NCI-H460 (cell line): ENCODE data around the gene EML1. TPM values are rescaled to one million over a fixed set of nuclear protein-coding genes. Genes with fewer than 3 reads are reported as not detected.
"Not testable (repeated sequence)": the region's sequence is repeated elsewhere in the genome, so short reads cannot be mapped to it uniquely, and the experiment has no call there.

Experiments
- DNase-seq: peaks from one replicate; pipeline ENCODE4 v3.0.0-alpha.2; 2016; ENCODE audit warnings: low read depth; ENCODE audit errors: extremely low read depth
- total RNA-seq: library from RNA; depleted of rRNA; stranded (reverse); fragments of >200 nt; shearing (Covaris generic); gene quantifications from 2 replicates; pipeline ENCODE4 v1.2.3, GENCODE V29; 2014

Gene EML1
- total RNA-seq, 1 experiment from 2014 or later = 9.7 TPM

DNA sequence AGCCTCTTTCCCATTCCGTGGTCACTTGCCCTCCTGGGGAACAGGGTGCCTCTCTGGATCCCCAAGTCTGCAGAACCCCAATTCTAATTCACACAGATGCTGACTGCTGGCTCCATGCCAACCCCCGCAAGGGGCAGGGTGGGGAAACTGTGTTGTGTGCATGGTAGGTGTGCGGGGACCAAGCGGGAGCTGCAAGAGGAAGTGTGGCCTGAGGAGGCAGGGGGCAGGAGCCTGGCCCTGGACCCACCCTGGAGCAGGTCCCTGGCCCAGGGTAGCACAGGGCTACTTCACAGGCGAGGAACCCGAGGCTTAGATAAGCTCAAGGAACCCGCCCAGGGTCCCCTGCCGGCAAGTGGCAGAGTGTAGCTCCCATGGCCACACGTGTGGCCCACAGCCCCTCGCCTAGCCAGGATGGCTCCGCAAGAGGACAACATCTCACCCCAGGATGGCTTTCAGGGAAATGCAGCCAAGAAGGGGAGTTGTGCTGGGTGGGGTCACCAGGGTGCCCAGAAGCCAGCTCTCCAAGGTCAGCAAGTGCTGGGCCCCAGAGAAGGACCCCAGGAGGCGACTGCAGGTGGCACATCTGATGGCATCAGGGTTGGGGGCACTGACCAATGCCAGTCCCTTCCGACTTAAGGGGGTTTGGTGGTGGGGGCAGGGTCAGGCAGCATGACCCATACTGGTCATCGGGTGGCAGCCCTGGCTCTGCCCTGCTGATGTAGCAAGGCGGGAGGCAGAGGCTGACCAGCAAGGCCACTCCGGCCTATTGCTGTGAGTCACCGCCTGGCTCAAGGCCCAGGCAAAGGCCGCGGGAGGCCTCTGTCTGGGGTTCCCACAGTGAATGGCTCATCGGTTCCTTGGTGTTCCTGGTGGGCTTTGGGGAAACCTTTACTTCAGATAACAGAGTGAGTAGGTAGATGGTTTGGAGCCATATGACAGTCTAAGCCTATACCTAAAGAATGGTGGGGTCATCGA, 37.3 kb upstream of the EML1 start:
- peak; percentile 41 for DNase-seq

DNA sequence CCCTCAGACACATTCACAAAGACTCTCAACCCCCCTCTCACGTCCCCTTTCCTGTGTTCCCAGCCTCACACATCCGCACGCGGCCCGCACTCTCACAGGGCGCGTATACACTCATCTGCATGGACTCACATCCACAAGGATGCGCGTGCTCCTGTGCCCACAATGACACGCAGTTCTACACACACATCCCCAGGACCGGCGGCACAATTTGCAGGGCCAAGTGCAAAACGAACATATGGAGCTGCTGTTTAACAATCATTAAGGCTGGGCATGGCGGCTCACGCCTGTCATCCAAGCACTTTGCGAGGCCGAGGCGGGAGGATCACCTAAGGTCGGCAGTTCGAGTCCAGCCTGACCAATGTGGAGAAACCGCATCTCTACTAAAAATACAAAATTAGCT, 36.4 kb upstream of the EML1 start:
- DNase-seq = no peak

DNA sequence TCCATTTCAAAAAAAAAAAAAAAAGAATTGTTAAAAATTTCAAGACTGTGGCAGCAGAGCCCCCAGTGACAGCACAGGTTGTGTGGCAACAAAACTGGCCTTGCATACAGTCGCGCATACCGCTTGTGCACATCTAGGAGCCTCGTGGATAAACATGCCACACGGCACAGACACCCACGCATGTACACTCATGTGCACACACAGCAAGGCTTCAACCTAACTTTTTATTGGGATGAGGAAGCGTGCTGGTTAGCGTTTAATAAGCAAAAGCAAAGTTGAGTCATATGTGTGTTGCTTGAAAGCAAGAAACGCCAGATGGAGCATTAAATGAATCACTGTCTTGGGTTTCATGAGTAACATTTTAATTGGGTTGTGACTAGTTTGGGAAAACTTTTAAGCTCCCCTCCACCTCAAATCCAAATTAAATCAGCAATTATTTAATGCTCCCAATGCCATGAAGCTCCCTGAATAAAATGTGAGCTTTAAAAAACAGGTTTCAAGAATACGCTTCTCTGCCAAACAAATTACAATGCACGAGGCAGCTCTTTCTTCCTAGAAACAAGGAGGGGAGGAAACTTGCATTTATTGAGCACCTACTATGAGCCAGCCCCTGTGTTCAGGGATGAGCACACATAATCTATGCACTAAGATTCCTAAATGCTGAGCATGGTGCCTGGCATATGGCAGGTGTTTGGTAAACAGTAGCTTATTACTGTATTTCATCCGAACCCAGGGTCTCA, 35.7 kb upstream of the EML1 start:
- no peak for DNase-seq

DNA sequence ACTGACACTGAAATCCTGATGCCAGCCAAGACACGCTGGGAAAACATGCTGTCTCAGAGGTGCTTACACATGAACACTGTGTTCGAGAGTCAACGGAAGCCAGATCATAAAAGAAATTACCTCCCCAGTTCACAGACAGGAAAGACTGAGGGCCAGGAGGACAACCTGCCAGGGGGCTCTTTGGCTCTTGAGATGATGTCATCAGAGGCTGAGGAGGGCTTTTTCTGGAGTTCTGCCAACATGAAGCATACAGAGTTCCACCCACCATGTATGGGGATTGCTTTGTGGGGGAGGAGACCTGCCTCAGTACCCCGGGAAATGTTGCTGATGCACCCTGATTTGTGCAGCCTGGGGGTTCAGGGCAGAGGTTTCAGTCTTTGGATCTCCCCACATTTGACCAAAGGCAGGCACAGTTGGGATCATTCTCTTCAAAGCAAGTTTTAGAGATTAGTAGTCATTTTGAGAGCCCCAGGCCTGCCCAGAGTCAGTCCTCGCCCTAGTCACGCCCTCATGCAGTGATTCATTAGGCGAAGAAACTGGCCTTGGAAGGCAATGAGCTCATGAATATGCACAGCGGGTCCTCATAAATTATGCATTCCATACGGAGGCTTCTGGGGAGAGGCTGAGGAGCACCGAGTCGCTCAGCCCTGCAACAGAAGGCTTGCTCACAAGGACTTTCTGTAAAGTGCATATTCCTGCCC, 34.9 kb upstream of the EML1 start:
- DNase-seq = no peak

DNA sequence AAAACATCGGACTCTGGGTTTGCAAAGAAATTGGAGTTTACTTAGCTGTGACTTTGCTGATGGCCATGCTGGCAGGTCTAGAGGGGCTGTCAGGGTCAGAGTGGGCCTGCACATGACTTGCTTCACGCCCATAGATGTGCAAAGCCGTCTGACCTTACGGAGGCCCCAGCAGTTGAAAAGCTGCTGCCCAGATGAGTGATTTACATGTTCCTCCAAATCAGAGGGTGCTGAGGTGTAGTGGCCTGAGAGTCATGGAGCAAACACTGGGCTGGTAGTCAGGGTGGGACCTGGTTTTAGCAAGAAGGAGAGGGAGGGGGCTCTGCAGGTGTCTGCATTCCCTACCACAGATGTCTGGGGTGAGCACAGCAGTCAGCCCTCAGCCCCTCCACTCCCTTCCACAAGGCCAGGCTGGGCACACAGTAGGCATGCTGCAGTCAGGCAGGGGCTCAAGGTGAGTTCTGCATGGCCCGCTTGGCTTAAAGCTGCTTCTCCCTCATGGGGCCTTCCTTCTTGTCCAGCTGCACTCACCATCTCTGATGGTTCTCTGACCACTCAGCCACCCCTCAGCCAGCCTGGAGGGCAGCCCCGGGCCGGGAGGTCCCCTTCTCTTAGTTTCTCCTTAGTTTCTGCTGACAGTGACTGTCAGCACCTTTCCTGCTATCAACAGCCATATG, 34.2 kb upstream of the EML1 start:
- DNase-seq = no peak

DNA sequence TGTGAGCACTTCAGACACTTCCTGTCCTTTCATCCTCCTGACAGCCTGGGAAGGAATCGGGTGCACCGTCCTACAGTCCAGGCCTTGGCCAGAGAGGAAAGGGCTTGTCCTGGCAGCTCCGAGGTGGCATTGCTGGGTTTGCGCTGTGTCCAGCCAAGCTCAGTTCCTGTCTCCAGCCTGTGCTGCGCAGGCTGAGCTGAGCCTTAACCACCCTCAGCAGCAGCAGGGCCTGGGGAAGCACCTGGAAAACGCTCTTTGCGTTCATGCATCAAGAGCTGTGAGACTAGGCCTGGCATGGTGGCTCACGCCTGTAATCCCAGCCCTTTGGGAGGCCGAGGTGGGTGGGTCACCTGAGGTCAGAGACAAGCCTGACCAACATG, 33.7 kb upstream of the EML1 start:
- DNase-seq = no peak

DNA sequence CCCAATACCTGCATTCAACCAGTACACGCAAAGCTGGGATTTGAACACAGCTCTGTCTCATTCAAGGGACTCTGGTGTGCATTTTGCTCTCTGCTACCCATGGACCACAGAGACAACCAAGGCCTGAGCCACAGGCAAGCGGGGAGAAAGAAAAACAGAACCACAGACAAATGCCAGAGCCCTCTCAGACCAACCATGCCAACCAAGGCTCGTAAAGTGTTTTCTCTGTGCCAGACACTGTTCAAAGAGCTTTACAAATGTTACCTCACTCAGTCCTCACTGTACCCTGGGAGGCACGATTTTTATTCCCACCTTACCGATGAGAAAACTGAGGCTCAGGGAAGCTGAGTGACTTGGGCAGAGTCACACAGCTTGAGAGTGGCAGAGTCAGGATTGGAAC, 32.4 kb upstream of the EML1 start:
- DNase-seq = no peak

DNA sequence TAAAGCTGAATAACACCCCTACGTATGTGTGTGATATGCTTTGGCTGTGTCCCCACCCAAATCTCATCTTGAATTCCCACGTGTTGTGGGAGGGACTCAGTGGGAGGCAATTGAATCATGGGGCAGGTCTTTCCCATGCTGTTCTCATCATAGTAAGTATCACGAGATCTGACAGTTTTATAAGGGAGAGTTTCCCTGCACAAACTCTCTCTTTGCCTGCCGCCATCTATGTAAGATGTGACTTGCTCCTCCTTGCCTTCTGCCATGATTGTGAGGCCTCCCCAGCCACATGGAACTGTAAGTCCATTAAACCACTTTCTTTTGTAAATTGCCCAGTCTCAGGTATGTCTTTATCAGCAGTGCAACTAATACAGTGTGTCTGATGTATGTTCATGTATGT, 30.3 kb upstream of the EML1 start:
- DNase-seq = not testable (repeated sequence)

DNA sequence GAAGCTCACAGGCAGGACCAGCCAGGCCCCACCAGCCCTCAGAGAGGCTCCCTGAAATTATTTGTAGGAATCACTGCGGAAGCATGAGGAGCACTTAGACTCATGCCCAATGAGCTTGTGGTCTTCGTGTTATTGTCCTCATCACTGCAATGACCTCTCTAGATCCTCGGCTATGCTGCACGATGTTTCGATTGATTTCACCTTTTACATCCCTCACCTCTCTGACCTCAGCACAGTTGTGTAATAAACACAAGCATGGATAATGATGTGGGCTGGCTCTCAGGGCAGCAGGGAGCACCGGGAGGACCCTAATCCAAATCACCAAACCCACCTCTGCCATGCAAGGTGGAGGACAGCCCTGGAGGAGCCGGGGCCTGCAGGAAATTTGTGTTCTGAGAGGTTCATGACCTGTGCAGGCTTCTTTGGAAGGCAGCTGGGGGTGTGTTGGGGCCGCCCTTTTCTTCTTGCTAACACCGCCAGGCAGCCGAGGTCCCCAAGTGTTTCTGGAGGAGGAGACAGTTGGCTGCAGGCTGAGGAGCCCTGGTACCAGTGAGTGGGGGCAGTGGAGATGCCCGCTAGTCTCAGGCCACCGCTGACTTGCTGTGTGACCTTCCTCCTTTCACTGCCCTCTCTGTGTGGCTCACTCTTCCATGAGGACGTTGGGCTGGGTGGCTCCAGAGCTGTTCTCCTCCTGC, 29.5 kb upstream of the EML1 start:
- no peak for DNase-seq

DNA sequence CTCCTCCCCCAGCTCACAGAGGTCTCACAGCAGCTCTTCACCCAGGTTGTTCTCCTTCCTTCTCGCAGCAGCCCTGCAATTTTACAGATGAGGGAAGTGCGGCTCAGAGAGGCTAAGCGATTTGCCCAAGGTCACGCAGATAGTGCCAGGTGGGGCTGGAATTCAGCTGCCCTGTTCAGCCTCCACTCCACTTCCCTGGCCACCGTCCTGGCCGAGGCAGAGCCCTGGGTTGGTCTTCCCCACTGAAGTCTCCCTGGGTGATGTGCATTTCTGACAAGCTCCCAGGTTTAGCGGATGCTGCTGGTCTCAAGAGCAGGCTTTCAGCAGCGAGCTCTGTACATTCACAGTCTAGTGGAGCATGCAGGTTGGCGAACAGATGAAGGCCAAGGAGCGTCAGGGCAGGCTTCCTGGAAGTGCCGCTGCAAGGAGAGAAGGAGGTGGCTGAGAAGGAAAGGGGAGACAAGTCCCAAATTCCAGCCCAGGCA, 28.9 kb upstream of the EML1 start:
- DNase-seq = no peak

DNA sequence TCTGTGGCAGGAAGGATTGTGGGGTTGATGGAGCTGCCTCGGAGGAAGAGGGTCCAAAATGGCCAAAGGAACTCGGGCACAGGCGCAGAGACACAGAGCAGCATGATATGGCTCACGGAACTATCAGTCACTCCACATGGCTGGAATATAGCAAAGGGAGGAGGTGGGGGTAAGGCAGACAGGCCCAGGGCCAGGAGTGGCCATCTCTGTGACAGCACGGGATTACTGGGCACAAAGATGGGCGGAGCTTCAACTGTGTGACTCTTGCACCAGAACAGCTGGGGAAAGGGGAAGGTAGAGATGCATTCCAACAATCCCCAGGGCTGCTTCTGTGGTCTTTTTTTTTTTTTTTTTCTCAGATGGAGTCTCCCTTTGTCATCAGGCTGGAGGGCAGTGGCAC, 24.8 kb upstream of the EML1 start:
- no peak for DNase-seq

DNA sequence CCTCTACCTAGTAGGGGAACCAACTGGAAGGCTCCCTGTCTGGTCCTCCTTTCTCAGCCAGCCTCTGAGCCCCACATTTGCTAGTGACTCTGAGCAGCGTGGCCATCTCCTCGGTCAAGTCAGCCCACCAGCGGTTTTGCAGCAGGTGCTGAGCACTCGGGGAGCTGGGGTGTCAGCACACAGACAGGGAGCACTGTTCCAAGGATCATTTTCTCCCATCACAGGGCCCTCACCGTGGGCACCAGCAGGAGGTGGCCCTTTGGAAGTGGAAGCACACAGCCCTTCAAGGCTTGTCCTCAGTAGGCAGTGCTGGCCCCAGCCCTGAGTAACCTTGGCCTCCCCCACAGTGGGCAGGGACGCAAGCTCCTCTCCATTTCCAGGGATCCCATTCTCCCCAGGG, 24.1 kb upstream of the EML1 start:
- no peak for DNase-seq

DNA sequence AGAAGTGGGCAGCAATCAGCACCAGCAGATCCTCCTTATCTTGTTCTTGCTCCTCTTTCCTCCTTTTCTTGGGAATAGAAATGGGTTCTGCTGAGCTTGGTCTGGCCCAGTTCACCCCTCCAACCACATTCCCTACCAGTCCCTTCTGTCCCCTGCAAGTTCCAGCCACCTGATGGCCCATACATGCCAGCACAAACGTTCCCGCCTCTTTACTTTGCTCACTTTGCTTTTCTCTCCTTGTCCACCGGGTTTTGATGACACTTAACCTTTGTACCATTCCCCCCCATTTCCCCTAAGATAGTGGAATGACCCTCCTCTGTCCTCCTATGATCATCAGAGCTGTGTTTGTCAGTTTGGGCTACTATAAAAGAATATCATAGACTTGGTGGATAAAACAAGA, 23.4 kb upstream of the EML1 start:
- no peak for DNase-seq

DNA sequence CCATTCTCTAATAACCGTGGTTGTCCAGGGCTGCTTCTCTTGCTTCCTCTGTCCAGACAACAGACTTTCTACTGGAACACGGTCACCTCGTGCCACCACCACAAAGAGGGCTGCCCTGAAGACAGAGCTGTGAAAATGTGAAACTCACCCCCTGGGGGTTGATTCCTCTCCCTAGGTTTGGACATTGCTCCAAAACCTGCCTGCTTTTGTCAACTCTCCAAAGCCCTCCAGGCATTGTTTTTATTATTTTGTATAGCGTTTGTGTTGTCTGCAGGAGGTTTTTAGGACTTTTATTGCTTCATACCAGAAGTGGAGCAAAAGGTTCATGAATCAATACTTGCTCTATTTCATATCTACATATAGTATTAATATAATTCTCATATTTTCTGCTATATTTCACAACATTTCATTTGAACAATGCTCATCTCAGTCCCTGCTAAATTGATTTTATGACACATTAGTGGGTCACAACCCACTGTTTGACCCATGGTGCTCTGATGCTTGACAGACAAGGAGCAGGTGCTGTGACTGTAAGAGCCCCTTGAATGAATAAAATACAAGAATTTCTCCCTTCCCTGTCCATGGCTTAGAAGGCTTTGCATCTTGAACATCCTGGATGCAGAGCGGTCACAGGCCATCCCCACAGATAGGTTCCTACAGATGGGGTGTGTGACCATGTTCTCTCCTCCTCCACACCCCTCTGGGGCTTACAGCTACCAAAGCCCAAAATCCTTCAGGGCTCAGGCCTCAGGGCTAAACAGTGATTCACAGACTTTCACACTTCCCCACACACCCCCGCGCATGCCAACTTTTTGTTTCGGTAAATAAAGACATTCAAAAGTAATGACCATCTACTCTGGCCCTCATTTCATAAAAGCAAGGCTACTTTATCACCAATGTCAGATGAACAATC, 20.6 kb upstream of the EML1 start:
- DNase-seq = no peak

DNA sequence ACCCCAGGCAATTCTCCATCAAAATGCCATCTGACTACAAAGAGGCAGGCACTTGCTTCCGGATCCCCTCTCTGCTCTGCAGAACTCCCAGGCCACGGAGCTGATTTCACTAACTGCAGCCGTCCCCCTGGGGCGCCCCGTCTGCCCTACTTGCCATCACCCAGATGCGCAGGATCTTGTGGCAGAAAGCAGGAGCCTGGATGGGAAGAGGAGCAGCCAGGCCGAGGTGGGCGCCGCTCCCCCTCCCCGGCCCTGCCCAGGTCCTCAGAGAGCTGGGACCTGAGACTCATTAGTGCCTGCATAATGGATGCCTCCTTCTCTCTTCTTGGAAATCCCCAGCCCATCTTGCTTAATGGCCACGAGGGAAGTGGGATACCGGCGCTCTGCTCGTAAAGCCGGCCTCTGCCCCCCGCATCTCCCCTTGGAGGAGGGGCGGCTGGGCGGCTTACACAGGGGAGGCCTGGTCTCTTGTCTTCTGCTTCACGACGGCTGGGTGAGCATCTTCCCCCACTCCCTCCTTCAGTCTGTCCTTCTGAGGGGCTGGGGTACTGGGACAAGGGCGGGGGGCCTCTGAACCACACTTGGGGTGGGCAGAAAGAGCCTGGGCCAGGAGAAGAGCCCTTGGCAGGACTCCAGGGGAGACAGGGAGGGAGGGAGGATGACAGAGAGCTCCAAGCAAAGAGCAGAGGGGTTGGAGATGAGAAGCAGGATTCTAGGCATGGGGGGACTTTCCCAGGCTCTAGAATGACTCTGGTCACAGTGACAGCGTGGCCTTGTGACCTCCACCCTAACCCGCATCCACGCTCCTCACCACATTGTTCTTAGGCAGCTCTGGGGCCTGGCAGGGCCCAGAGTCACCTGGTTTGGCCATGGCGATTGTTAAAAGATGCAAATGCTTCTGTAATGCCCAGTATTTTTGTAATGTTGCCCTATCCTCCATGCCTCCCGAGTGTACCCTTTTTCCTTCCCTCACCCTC, 19.4 kb upstream of the EML1 start:
- DNase-seq = no peak

DNA sequence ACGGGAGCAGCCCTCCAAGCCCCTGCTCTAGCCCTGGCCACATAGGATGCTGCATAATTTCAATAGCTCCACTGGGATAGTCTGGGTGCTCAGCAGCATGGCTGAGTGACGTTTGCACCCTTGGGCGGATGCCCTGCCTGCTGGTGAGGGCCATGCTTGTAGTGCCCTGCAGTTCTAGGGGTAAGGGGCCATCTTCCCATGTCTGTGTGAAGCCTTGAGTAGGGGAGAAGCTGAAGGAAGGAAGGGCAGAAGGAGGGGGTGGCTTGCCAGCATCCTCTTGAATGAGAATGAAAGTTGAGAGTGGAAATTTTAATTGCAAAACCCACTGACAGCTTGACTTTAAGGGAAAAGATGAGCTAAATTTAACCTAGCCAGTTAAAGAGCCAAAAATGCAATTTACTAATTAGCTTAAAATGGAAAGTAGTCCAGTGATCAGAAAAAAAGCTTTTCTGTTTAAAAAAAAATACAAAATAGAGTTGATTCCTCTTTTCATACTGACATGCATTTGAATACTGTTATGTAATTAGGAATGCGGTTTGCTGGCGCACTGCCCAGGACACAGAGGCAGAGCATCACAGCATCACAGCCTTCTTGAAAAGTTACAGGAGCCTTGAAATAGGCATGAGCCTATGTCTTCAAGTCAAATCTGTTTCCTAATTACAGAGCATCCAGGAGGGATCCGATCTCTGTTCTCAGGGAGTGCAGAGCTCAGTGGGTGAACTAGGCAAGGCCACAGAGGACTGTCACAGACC, 18.5 kb upstream of the EML1 start:
- no peak for DNase-seq

DNA sequence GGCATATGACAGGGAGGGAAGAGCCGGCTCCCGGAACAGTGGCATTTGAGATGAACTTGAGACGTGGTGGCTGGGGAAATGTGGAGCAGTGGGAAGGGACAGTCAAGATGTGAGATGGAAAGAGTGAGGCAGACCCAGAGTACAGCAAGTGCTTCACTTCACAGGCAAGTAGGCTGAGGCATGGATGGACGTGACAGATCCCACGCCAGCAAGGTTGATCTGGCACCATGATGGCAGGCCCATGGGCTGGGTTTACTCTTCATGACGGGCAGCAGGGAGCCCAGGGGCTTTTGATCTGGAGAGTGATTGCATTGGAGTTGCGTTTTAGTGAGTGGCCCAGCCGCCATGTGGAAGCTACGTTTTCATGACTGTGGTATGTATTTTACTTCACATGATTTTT, 17.9 kb upstream of the EML1 start:
- DNase-seq = no peak
